ENCODE results near the gene MUS81. TPM values are rescaled to one million over a fixed set of nuclear protein-coding genes. Genes with fewer than 3 reads are reported as not detected.

MUS81 gene
- total and polyA plus RNA-seq, 10 of the 15 experiments (the other 5 are each of a cell fraction or from before 2014, with no cell fraction given), result 11.8 to 76.1 (median 48.4) TPM

GRCh38 chr11:65890324-65891218 lies 30.3 kb downstream of the MUS81 start, which contains the start of gene CCDC85B (continued):
- TF ChIP-seq SRF (IDR thresholded peaks at IDR 0.05; ENCODE audit: low read depth in 2 of 2, low read length in 2 of 2) (0 out of 4 replicates have a peak, but pooled peaks of 1 of the 2 experiments have one; percentile 35), IKZF1 (conservative IDR thresholded peaks at IDR 0.05) (peak; percentile 84), SMAD5 (IDR thresholded peaks at IDR 0.05; ENCODE audit: low read depth) (peak; percentile 72; the same call in 1 of the 2 replicates), JUND (IDR thresholded peaks at IDR 0.05; ENCODE audit: low read depth, low read length) (no peak), TAF1 (IDR thresholded peaks at IDR 0.05; ENCODE audit: borderline replicate concordance, low read depth, low read length) (peak; percentile 94), NR2F1 (conservative IDR thresholded peaks at IDR 0.05) (peak; percentile 49; the same call in 1 of the 2 replicates), CTCF (IDR thresholded peaks at IDR 0.05 in 2 of 3, conservative IDR thresholded peaks at IDR 0.05 in 1 of 3; ENCODE audit: control insufficient read depth in 2 of 3, extremely low read depth in 1 of 3, insufficient read depth in 1 of 3, low read depth in 3 of 3, low read length in 3 of 3) (peak in 2 of 3 experiments; percentile 4 to 8; a peak in 2 of 6 replicates), MXI1 (IDR thresholded peaks at IDR 0.05; ENCODE audit: low read depth, low read length) (peak; percentile 85), POU2F2 (IDR thresholded peaks at IDR 0.05; ENCODE audit: borderline replicate concordance, low read depth, low read length) (peak; percentile 80; the same call in 2 of the 3 replicates), IKZF2 (IDR thresholded peaks at IDR 0.05) (peak; percentile 36 to 48; a peak in 1 of 4 replicates), ATF7 (IDR thresholded peaks at IDR 0.05; ENCODE audit: low read depth) (peak; percentile 59; the same call in 1 of the 2 replicates), BACH1 (IDR thresholded peaks at IDR 0.05; ENCODE audit: borderline replicate concordance) (peak; percentile 91; the same call in 1 of the 2 replicates), ASH2L (IDR thresholded peaks at IDR 0.05; ENCODE audit: borderline replicate concordance, low read depth) (0 out of 2 replicates have a peak, but pooled peaks have one; percentile 46), YY1 (IDR thresholded peaks at IDR 0.05; ENCODE audit: low read depth, low read length) (peak; percentile 67; the same call in 1 of the 2 replicates), BHLHE40 (IDR thresholded peaks at IDR 0.05; ENCODE audit: borderline replicate concordance in 1 of 2, low read depth in 2 of 2, low read length in 1 of 2) (peak; percentile 88 to 97), E4F1 (IDR thresholded peaks at IDR 0.05; ENCODE audit: borderline replicate concordance, partially characterized antibody) (no peak), LARP7 (IDR thresholded peaks at IDR 0.05) (peak; percentile 89), HDAC6 (IDR thresholded peaks at IDR 0.05; ENCODE audit: unreplicated experiment) (peak; percentile 75), PBX3 (IDR thresholded peaks at IDR 0.05; ENCODE audit: insufficient replicate concordance, low read depth, low read length) (peak; percentile 2), POLR2AphosphoS2 (IDR thresholded peaks at IDR 0.05; ENCODE audit: low read depth, low read length) (peak; percentile 90), IRF3 (IDR thresholded peaks at IDR 0.05) (0 out of 2 replicates have a peak, but pooled peaks have one; percentile 22), CREM (IDR thresholded peaks at IDR 0.05; ENCODE audit: low read depth) (peak; percentile 53)
